Stimulated activated CD4-positive, alpha-beta T cell treated with anti-CD3 and anti-CD28 coated beads, Interleukin-12 subunit alpha, Interleukin-12 subunit beta, amount 100 ng/mL, for 4 hours (primary cell): ENCODE results near the gene SLC25A44.
"Not testable (repeated sequence)": the region's sequence is repeated elsewhere in the genome, so short reads cannot be mapped to it uniquely, and the experiment has no call there.

ENCODE experiments used
- DNase-seq: peaks from one replicate; pipeline ENCODE4 v3.0.0-alpha.2; 2020

Gene SLC25A44

DNA sequence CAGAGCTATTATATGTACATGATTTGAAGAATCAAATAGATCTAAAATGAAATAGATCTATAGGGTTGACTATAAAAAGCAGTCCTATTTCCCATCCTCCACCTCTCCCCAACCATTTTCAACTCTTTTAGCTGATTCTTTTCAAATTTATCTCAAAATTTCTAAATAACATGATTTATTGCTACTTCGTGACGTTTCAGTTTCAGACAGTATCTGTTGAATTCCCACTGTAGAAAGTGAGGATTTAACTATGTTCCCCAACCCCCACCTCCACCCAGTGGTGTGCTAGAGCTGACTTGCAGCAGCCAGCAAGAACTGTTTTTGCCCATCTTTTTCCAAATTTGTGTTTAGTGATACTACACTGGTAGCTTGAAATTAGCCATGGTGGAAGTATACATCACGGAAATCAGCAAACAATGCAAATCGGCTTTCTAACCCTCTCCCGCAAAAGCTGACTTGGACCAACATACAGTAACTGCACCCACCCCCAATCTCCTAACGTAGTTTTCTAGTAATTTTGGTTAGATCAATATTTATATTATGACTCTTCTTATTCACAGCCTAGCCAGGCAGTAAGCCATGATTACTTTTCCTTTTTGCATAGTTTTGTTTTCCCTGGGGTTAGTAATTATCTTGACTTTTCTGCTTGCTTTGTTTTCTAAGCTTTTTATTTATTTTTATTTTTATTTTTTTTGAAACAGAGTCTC, 29.6 kb upstream of the SLC25A44 start:
- DNase-seq: no peak

DNA sequence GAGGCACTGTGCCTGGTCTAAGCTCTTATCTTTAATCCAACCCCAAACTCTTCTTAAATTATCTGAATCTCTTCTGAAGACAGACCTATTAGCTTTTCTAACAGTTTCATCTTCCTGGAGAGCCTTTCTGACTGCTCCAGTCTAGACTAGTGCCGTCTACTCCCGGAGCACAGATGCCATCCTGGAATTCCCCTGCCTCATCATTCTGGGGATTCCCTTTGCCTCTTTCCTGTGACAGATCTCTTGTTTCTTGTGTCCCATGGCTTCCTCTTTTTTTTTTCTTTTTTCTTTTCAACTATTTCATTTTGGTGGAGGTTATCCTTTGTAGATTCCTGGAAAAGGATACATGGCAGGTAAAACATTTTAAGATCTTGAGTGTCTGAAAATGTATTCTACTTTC, 28.8 kb upstream of the SLC25A44 start:
- DNase-seq: no peak

DNA sequence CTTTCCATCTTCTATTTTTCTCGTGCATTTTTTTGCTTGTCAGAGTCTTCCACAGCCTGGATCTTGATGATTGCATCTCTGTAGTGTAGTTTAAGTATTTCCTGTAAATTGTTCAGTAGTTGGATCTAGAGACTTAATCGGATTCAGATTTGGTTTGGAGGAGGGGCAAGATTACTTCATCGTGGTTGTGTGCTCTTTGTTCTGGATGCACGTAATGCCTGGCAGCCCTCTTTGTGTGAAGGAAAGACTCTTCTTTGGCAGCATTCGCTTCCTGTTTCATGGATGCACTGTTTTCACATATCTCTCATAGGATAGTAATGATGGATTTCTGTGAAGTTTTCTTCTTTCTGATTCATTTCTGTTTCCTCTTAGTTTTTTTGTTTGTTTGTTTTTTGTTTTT, 26.4 kb upstream of the SLC25A44 start:
- no peak for DNase-seq

DNA sequence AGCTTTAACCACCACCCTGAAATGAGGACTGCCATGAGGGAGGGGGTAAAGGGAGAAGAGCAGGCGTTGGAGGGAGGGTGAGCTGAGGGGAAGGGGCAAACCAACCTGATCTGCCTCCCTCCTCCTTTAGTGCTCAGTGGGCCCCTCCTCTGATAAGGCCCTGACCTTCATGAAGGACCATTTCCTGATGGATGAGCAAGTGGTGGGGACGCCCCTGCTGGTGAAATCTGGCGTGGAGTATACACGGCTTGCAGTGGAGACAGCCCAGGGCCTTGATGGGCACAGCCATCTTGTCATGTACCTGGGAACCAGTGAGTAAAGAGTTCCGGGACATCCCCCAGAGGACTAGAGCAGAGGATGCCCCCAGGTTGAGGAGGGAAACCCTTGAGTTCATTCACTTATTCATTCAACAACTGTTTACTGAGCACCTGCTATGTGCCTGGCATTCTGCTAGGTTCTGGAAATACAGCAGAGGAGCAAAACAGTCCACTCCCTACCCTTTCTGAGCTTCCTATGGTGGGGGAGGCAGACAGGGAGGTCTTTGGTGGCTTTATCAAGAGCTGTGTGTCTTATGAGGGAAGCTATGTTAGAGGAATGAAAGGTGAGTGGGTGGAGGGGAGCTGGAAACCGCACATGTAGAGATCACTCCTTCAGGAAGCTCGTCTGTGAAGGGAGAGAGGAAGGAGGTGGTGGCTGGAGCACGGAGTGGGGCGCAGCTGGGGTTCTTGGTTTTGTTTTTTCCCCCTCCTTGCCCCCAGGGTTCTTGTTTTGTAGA, 21.0 kb upstream of the SLC25A44 start:
- no peak for DNase-seq

DNA sequence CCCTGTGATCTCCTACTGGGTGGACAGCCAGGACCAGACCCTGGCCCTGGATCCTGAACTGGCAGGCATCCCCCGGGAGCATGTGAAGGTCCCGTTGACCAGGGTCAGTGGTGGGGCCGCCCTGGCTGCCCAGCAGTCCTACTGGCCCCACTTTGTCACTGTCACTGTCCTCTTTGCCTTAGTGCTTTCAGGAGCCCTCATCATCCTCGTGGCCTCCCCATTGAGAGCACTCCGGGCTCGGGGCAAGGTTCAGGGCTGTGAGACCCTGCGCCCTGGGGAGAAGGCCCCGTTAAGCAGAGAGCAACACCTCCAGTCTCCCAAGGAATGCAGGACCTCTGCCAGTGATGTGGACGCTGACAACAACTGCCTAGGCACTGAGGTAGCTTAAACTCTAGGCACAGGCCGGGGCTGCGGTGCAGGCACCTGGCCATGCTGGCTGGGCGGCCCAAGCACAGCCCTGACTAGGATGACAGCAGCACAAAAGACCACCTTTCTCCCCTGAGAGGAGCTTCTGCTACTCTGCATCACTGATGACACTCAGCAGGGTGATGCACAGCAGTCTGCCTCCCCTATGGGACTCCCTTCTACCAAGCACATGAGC, 17.2 kb upstream of the SLC25A44 start:
- DNase-seq: no peak

DNA sequence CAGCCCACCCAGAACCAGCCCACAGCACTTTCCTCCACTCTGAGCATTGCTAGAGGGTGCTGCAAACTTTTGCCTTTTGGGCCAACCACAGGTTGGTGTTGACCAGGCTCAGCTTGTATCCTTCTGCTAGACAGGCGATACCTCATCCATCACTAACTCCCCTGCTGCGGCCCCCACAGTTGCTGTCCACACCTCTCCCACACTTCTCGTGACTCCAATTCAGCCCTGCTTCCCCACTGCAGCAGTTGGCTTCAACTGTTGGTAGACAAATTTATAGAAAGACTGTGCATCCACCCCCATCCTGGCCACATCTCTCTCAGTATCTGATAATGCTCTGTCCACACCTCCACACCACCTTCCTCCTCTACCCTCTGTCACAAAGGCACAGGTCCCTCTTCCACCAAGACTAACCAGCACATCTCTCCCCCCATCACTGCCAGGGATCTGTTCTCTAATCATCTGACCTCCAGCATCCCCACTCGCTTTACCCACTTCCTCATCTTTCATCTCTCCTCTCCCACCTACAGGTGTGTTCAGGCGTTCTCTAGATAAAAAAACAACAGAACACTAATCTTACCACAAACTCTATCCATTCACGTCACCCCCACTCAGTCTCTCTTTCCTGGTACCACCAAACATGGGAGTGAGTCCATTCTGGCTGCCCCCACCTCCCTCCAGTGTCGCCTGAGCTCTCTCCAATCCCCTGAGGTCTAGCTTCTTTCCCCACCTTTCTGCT, 15.8 kb upstream of the SLC25A44 start:
- no peak for DNase-seq

DNA sequence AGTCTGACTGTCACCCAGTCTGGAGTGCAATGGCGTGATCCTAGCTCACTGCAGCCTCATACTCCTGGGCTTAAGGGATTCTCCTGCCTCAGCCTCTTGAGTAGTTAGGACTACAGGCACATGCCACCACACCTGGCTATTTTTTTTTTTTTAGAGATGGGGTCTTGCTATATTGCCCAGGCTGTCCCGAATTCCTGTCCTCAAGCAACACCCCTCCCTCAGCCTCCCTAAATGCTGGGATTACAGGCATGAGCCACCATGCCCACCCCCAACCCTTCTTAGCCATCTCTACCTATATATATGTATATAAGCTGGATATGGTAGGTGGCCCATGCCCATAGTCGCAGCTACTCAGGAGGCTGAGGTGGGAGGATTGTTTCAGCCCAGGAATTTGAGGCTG, 13.4 kb upstream of the SLC25A44 start:
- DNase-seq: no peak

DNA sequence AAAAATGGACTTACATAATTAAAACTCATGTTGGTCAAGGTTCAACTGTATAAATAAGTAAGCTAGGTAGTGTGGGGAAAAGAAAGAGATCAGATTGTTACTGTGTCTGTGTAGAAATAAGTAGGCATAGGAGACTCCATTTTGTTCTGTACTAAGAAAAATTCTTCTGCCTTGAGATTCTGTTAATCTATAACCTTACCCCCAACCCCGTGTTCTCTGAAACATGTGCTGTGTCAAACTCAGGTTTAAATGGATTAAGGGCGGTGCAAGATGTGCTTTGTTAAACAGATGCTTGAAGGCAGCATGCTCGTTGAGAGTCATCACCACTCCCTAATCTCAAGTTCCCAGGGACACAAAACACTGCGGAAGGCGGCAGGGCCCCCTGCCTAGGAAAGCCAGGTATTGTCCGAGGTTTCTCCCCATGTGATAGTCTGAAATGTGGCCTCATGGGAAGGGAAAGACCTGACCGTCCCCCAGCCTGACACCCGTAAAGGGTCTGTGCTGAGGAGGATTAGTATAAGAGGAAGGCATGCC, 12.4 kb upstream of the SLC25A44 start:
- not testable (repeated sequence) for DNase-seq

DNA sequence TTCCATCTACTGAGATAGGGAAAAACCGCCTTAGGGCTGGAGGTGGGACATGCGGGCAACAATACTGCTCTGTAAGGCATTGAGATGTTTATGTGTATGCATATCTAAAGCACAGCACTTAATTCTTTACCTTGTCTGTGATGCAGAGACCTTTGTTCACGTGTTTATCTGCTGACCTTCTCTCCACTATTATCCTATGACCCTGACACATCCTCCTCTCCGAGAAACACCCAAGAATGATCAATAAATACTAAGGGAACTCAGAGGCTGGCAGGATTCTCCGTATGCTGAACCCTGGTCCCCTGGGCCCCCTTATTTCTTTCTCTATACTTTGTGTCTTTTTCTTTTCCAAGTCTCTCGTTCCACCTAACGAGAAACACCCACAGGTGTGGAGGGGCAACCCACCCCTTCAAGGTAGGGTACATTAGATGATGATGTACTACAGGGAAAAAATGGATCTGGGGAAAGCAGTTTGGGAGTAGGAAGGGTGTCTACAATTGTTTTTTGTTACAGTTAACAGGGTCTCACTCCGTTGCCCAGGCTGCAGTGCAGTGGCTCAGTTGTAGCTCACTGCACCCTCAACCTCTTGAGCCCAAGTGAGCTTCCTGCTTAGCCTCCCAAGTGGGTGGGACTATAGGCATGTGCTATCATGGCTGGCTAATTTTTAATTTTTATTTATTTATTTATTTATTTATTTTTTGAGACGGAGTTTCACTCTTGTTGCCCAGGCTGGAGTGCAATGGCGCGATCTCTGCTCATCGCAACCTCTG, 11.7 kb upstream of the SLC25A44 start:
- DNase-seq: not testable (repeated sequence)

DNA sequence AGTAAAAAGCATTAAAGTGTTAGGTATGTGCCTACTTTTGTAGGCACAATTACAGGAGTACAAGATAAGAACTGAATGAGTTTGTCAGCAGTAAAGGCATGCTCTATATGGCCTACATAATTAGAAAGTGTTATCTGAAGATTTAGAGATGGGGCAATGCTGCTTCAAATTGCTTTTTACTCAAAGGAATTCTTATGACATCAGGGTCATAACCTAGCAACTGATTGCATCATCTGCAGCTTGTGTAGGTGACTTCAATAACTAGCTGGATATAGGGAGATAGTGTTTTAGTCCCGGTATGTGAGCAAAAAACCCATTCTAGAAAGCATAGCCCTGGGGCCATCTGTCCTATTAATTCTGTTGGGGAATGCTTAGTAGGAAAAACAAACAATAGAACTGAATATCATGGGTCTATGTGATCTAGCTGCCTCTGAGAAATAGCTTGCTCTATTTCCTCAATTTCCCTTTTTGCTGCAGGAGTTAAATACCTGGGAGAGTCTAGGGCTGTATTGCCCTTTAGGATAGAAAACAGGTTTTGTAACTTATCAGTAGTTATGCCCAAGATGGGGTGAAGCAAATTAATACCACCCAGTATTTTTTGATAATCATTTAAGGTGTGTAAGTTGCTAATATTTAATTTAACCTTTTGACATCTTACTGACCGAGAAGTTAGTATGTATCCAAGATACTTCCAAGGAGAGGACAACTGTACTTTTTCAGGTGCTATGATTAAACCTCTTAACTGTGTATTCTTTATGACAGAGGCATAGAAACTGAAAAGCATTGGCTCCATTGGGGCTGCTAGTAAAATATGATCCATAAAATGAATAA, 7.3 kb upstream of the SLC25A44 start:
- not testable (repeated sequence) for DNase-seq

DNA sequence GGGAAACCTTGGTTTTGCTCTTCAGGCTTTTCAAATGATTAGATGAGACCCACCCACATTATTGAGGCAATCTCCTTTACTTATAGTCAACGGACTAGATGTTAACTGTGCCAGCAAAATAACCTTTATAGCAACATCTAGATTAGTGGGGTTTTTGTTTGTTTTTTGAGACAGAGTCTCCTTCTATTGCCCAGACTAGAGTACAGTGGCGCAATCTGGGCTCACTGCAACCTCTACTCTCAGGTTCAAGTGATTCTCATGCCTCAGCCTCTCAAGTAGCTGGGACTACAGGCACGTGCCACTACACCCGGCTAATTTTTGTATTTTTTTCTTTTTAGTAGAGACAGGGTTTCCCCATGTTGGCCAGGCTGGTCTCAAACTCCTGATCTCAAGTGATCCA, 3.6 kb upstream of the SLC25A44 start:
- DNase-seq: not testable (repeated sequence)

DNA sequence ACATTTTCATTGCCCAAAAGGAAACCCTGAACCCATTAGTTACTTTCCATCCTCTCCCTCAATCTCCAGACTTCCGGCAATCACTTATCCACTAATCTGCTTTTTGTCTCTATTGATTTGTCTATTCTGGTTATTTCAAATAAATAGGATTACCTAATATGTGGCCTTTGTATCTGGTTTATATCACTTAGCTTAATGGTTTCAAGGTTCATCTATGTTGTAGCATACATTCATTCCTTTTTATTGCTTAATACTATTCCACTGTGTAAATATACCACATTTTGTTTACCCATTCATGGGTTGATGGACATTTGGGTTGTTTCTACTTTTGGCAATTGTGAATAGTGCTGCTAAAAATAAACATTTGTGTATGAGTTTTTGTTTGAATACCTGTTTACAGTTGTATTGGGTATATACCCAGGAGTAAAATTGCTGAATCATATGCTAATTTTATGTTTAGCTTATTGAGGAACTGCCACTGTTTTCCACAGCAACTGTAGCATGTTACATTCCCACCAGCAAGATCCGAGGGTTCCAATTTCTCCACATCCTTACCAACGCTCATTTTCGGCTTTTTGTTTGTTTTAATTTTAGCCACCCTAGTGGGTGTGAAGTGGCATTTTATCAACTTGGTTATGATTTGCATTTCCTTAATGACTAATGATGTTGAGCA, 2.5 kb upstream of the SLC25A44 start:
- DNase-seq: no peak

DNA sequence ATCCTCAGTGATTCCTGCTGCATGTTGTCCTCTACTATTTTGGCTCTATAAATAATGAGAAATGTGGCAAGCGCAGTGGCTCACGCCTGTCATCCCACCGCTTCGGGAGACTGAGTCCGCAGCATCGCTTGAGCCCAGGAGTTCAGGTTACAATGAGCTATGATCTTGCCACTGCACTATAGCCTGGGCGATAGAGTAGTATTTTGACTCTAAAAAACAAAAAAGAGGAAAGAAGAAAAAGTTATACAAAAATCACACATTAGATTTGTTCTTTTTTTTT, 756 bp upstream of the SLC25A44 start:
- no peak for DNase-seq

DNA sequence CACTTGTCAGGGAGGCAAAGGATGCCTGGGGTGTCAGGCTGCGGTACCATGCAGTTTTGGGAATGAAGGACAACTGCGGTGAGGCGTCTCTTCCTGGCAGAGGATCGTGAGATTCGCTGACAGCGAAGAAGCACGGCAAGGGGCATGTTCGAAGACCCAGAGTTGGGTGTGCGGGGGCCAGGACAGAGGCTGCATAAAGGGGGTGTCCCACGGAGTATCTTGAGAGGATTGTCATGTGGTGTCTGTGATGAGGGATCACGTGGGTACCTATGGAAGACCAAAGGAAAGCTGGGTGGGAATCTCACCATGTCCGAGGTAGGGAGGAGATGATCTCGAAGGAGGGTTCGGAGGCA, 372 bp downstream of the SLC25A44 start:
- DNase-seq: no peak

DNA sequence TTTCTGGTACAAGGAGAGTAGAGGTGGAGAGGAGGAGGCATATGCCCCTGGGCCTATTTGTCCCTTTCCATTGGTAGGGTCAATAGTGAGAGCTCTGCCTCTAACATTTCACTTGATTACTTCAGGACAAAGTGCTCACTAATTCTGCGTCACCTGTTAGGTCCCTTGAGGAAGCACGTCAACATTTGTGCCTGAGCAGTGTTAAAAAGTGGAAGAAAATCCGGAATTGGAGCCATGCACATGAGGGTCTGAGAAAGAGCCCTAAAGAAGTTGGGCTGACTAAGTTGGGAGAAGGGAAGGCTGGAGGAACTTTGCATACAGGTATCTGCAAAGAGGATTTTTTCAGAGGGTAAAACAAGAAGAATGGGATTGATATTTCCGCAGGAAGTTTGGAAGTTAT, 1.9 kb downstream of the SLC25A44 start:
- no peak for DNase-seq

DNA sequence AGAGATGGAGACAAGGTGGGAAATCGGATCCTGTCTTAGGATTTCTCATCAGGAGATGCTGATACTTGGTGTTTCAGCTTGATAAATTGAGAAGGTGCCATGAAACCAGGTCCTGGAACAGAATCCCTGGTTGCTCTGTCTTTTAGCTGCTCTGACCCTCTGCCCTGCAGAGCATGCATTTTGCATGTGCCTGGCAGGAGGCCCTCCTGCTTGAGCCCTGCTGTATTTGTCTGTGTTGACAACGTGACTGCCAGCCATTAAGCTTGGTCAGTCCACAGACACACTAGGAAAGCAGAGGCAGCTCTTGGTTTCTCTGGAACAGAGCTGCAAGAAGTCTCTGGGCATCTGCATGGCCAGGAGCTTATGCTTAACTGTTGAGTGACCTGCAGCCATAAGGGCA, 2.5 kb downstream of the SLC25A44 start:
- DNase-seq: no peak

DNA sequence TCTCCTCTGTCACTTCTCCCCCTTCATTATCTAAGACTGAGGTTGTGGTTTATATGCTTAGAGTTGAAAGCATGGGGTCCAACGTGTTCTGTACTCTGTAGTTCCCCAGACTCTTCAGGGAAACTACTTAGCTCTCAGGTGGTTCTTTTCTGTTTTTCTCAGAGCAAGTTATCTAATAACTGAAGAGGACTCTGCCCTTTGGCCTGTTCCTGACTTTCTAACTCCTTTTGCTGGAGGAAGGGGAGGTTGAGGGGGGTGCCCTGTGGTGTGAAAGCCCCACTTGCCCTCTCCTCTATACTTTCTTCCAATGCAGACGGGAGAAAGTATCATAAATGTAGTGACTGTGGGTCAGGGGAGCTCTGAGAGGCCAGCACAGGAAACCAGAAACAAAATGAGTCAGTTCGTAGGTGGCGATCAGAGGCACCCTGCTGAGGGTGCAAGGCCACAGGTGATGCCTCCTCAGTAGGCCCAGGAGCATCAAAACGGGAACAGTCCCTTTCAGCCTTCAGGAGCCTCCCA, 5.0 kb downstream of the SLC25A44 start:
- DNase-seq: no peak

DNA sequence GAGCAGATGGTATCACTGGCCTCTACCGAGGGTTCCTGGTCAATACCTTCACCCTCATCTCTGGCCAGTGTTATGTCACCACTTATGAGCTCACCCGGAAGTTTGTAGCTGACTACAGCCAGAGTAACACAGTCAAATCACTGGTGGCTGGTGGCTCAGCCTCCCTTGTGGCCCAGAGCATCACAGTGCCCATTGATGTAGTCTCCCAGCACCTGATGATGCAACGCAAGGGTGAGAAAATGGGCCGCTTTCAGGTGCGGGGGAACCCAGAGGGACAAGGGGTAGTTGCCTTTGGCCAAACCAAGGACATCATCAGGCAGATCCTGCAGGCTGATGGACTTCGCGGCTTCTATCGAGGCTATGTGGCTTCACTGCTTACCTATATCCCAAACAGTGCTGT, 6.1 kb downstream of the SLC25A44 start:
- no peak for DNase-seq

DNA sequence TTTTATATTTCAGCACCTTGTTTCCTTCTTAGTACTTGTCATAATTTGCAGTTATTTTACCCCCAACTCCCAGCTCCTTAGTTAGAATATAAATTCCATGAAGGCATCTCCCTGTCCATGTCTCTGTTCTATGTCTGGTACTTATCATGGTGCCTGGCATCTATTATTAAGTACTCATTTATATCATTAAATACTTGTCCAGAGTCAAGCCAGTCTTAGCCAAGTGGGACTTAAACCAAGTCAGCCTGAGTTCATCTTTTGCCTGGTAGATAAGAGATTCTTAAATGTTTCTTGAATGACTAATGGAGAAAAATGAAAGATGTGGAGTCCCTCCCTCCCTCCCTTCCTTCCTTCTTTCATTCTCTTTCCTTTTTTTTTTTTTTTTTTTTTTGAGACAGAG, 9.4 kb downstream of the SLC25A44 start:
- no peak for DNase-seq

DNA sequence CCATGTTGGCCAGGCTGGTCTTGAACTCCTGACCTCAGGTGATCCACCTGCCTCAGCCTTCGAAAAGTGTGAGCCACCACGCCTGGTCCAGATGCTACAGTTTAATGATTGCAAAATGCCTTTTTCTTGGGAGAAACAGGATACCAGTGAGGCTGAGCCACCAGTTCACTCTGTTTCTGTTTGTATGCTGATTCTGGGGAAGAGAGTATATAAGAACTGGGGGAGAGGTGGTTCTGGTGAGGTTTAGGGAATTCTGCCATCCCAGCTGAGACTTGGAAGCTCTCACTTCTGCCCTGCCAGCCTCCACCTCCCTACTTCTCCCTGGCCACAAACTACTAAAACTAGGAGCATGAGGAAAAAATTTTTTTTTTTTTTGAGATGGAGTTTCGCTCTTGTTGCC, 10.8 kb downstream of the SLC25A44 start:
- DNase-seq: no peak

DNA sequence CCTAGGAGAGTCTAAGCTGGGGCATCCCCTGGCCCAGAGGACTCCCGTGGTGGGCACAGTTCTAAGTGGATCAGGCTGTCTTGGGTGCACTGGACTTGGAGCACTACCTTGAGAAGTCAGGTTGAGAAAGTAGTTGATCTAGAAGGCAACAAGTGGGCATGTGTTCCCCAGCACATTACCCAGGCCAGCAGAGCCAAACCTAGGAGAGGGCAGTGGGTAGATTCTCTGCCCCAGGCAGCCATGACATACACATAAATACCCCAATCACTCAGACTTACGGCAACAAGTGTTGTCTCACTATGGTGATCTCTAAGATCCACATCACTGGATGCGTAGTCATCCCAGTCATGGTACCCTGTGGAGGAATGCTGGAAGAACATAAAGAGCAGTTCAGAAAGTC, 17.3 kb downstream of the SLC25A44 start:
- DNase-seq: no peak
